Esophagus muscularis mucosa (tissue), 4 donors: ENCODE results near the gene PCNX2. TPM values are rescaled to one million over a fixed set of nuclear protein-coding genes. Genes with fewer than 3 reads are reported as not detected.

Source experiments
- DNase-seq: peaks from one replicate; pipeline ENCODE4 v3.0.0-alpha.2; 2017; ENCODE audit errors: extremely low spot score
- H3K27ac ChIP-seq, 4 donors: fragments of 200-600 bp; sonication (generic); replicated peaks in 1 of 4; 1 replicate in 3 of 4; 2 replicates in 1 of 4; pipeline ENCODE4 v1.5.1; 2016 to 2019; ENCODE audit warnings: mild to moderate bottlenecking in 1 of 4
- H3K27me3 ChIP-seq, 4 donors: fragments of 200-600 bp; sonication (generic); one replicate each; pipeline versions ENCODE4 v1.5.1 to v1.6.0; 2016 to 2019
- H3K36me3 ChIP-seq, 4 donors: fragments of 200-600 bp; sonication (generic); one replicate each; pipeline ENCODE4 v1.5.1; 2016 to 2019
- H3K4me1 ChIP-seq, 4 donors: fragments of 200-600 bp; sonication (generic); one replicate each; pipeline ENCODE4 v1.5.1; 2016 to 2019
- H3K4me3 ChIP-seq, 4 donors: fragments of 200-600 bp; sonication (generic); 1 replicate in 2 of 4; 2 replicates in 2 of 4; pipeline ENCODE4 v1.5.1; 2016 to 2019; ENCODE audit warnings: mild to moderate bottlenecking in 4 of 4, moderate library complexity in 1 of 4
- H3K9me3 ChIP-seq, 4 donors: fragments of 200-600 bp; sonication (generic); 1 replicate in 3 of 4; 2 replicates in 1 of 4; pipeline ENCODE4 v1.5.1; 2016 to 2019
- CTCF ChIP-seq, 3 experiments: fragments of 200-600 bp in 2 of 3; fragments of 450-650 bp in 1 of 3; sonication (generic) in 2 of 3; IDR thresholded peaks; one replicate each; pipeline ENCODE4 v1.5.1; 2017 to 2019; ENCODE audit warnings: antibody characterized with exemption in 3 of 3, mild to moderate bottlenecking in 2 of 3, moderate library complexity in 1 of 3
- EP300 ChIP-seq: sonication (generic); formaldehyde crosslinking; IDR thresholded peaks from one replicate; pipeline ENCODE4 v1.6.1; 2017; ENCODE audit warnings: antibody characterized with exemption
- POLR2A ChIP-seq: fragments of 450-650 bp; IDR thresholded peaks from one replicate; pipeline ENCODE4 v1.6.1; 2017; ENCODE audit warnings: antibody characterized with exemption, moderate library complexity, mild to moderate bottlenecking, low read depth
- POLR2AphosphoS5 ChIP-seq, 2 donors: sonication (generic); formaldehyde crosslinking; IDR thresholded peaks; one replicate each; pipeline ENCODE4 v1.6.1; 2017; ENCODE audit warnings: antibody characterized with exemption in 2 of 2
- WGBS: methylation state at CpG from one replicate; pipeline ENCODE4 v1.1.5; 2018; 5-methylcytosine and 5-hydroxymethylcytosine counted together
- intact Hi-C: fragments of 100-400 bp; cut with DNase I; formaldehyde crosslinking; loops from one replicate; pipeline ENCODE4 v1.15.1; 2023
- total RNA-seq, 4 donors: library from RNA; depleted of rRNA; stranded (reverse); fragments of >200 nt; gene quantifications; one replicate each; pipeline versions ENCODE4 v1.1.0 to v1.2.1, GENCODE V29; 2016

Gene PCNX2
- total RNA-seq, 4 donors from 2014 or later: 5.7 to 23.3 (median 7.9) TPM

- no peak overlapping the region for H3K4me3 ChIP-seq
- TF ChIP-seq POLR2AphosphoS5 (IDR thresholded peaks at IDR 0.05) (no peak), EP300 (no peak), CTCF (IDR thresholded peaks at IDR 0.05) (no peak), POLR2A (no peak)
- WGBS: 92% methylated on average over 9 of the region's 10 CpGs
- H3K9me3 ChIP-seq: no peaks in the 10 kb centered on the region
- intact Hi-C loops: no loop called here
- H3K27ac ChIP-seq: no peak overlapping the region
- H3K36me3 ChIP-seq: peaks cover 0 to 15% (median 7%) of the 10 kb centered on the region in 4 donors
- DNase-seq: no peak
- H3K4me1 ChIP-seq: no peaks in the 10 kb centered on the region
- no peaks in the 10 kb centered on the region for H3K27me3 ChIP-seq
Observed at GRCh38 chr1:232984577-232985425, 310.7 kb downstream of the PCNX2 start.

GRCh38 chr1:232983817-232984567 is 311.5 kb downstream of the PCNX2 start:
- Histone ChIP-seq H3K27me3 (no peaks in the 10 kb centered on the region), H3K36me3 (peaks cover 0 to 15% (median 7%) of the 10 kb centered on the region in 4 donors), H3K4me3 (no peak overlapping the region), H3K4me1 (no peaks in the 10 kb centered on the region), H3K27ac (no peak overlapping the region), H3K9me3 (no peaks in the 10 kb centered on the region)
- intact Hi-C loops: no loop called here
- TF ChIP-seq EP300 (no peak), POLR2AphosphoS5 (IDR thresholded peaks at IDR 0.05) (no peak), CTCF (IDR thresholded peaks at IDR 0.05) (no peak), POLR2A (no peak)
- 83% methylated on average over 14 of the region's 25 CpGs for whole genome bisulfite sequencing
- no peak for DNase-seq

- no peaks in the 10 kb centered on the region for H3K27me3 ChIP-seq
- intact Hi-C loops: no loop called here
- H3K27ac ChIP-seq: no peak overlapping the region
- WGBS: 96% methylated on average over 14 of the region's 14 CpGs
- H3K4me3 ChIP-seq: no peak overlapping the region
- no peaks in the 10 kb centered on the region for H3K4me1 ChIP-seq
- no peak for TF ChIP-seq CTCF (IDR thresholded peaks at IDR 0.05)
- TF ChIP-seq POLR2A: no peak
- no peak for TF ChIP-seq POLR2AphosphoS5 (IDR thresholded peaks at IDR 0.05)
- no peak for TF ChIP-seq EP300
- no peak for DNase-seq
- H3K9me3 ChIP-seq: no peaks in the 10 kb centered on the region
- H3K36me3 ChIP-seq: peaks cover 0 to 18% (median 7%) of the 10 kb centered on the region in 4 donors
Observed at GRCh38 chr1:232983375-232983774, 312.1 kb downstream of the PCNX2 start.

- H3K27me3 ChIP-seq: no peaks in the 10 kb centered on the region
- DNase-seq: no peak
- H3K9me3 ChIP-seq: no peaks in the 10 kb centered on the region
- H3K4me1 ChIP-seq: no peaks in the 10 kb centered on the region
- WGBS: 92% methylated on average over 13 of the region's 13 CpGs
- intact Hi-C loops: no loop called here
- TF ChIP-seq POLR2AphosphoS5 (IDR thresholded peaks at IDR 0.05): no peak
- no peak overlapping the region for H3K4me3 ChIP-seq
- peaks cover 0 to 27% (median 7%) of the 10 kb centered on the region in 4 donors for H3K36me3 ChIP-seq
- H3K27ac ChIP-seq: no peak overlapping the region
Observed at GRCh38 chr1:232982238-232982944, 313.1 kb downstream of the PCNX2 start.
